ENCODE data around the gene PTCH2. TPM values are rescaled to one million over a fixed set of nuclear protein-coding genes. Genes with fewer than 3 reads are reported as not detected.

The PTCH2 gene
- total and polyA plus RNA-seq, 2 of the 13 experiments (the other 11 are each of a cell fraction or from before 2014, with no cell fraction given) = 0.60 to 1.5 TPM

GRCh38 chr1:44775078-44775929, 67.7 kb downstream of the PTCH2 start, which contains the start of gene RPS8 (continued):
- TF ChIP-seq IKZF5 (CRISPR knock-in tag; IDR thresholded peaks at IDR 0.05) (peak; percentile 81), RFX5 (IDR thresholded peaks at IDR 0.05; ENCODE audit: low read depth, low read length) (peak; percentile 42; the same call in 1 of the 2 replicates), ZNF720 (CRISPR knock-in tag; IDR thresholded peaks at IDR 0.05) (no peak), ATF6 (CRISPR knock-in tag; conservative IDR thresholded peaks at IDR 0.05) (no peak), PATZ1 (CRISPR knock-in tag; IDR thresholded peaks at IDR 0.05) (peak; percentile 39; the same call in 1 of the 2 replicates), PHF5A (CRISPR knock-in tag; IDR thresholded peaks at IDR 0.05; ENCODE audit: low read depth, unreplicated experiment) (no peak), ZNF879 (CRISPR knock-in tag; IDR thresholded peaks at IDR 0.05) (peak; percentile 73; the same call in 1 of the 2 replicates), ZFP36L1 (CRISPR knock-in tag; IDR thresholded peaks at IDR 0.05) (peak; percentile 84; the same call in 1 of the 2 replicates), NKX3-1 (CRISPR knock-in tag; IDR thresholded peaks at IDR 0.05) (peak; percentile 97), TRAFD1 (CRISPR knock-in tag; IDR thresholded peaks at IDR 0.05; ENCODE audit: borderline replicate concordance) (0 out of 2 replicates have a peak, but pooled peaks have one; percentile 48), ZBTB21 (CRISPR knock-in tag; IDR thresholded peaks at IDR 0.05) (no peak; the same call in 1 of the 2 replicates), MAF1 (CRISPR knock-in tag; IDR thresholded peaks at IDR 0.05; ENCODE audit: borderline replicate concordance) (no peak; the same call in none of the 2 replicates), ZNF781 (CRISPR knock-in tag; IDR thresholded peaks at IDR 0.05; ENCODE audit: borderline replicate concordance, not compliant biosample characterization) (peak; percentile 82), ELF3 (CRISPR knock-in tag; IDR thresholded peaks at IDR 0.05) (peak; percentile 54; the same call in 1 of the 2 replicates), ZBTB14 (CRISPR knock-in tag; IDR thresholded peaks at IDR 0.05) (peak; percentile 55; the same call in 1 of the 2 replicates), ZNF652 (CRISPR knock-in tag; IDR thresholded peaks at IDR 0.05; ENCODE audit: borderline replicate concordance, low read depth) (peak; percentile 16; the same call in 1 of the 2 replicates), TIGD3 (CRISPR knock-in tag; IDR thresholded peaks at IDR 0.05; ENCODE audit: borderline replicate concordance) (peak; percentile 36; the same call in 1 of the 2 replicates)

All from HepG2 (cell line).